Spleen (tissue), 11 donors: ENCODE measurements around the gene ADAMTSL3. TPM values are rescaled to one million over a fixed set of nuclear protein-coding genes. Genes with fewer than 3 reads are reported as not detected.

Source experiments
- DNase-seq: peaks from one replicate; pipeline ENCODE4 v3.0.0-alpha.2; 2020
- H3K27ac ChIP-seq, 8 donors: fragments of 200-600 bp; sonication (generic) in 7 of 8; 1 replicate in 4 of 8; 2 replicates in 4 of 8; pipeline versions ENCODE4 v1.5.0 to v1.8.0; 2016 to 2021; ENCODE audit warnings: inconsistent platforms in 4 of 8, mild to moderate bottlenecking in 4 of 8, moderate library complexity in 1 of 8
- H3K27me3 ChIP-seq, 7 donors: fragments of 200-600 bp; sonication (generic) in 6 of 7; replicated peaks in 1 of 7; 1 replicate in 4 of 7; 2 replicates in 3 of 7; pipeline versions ENCODE4 v1.5.0 to v1.8.0; 2016 to 2021; ENCODE audit warnings: inconsistent platforms in 3 of 7, mild to moderate bottlenecking in 1 of 7
- H3K36me3 ChIP-seq, 6 donors: fragments of 200-600 bp; sonication (generic) in 5 of 6; 1 replicate in 4 of 6; 2 replicates in 2 of 6; pipeline versions ENCODE4 v1.5.0 to v1.8.0; 2016 to 2021; ENCODE audit warnings: inconsistent platforms in 2 of 6
- H3K4me1 ChIP-seq, 6 donors: fragments of 200-600 bp; sonication (generic) in 5 of 6; 1 replicate in 3 of 6; 2 replicates in 3 of 6; pipeline versions ENCODE4 v1.5.0 to v1.8.0; 2016 to 2021; ENCODE audit warnings: inconsistent platforms in 3 of 6
- H3K4me3 ChIP-seq, 8 donors: fragments of 200-600 bp; sonication (generic) in 7 of 8; 1 replicate in 4 of 8; 2 replicates in 4 of 8; pipeline versions ENCODE4 v1.5.0 to v1.8.0; 2016 to 2021; ENCODE audit warnings: inconsistent platforms in 4 of 8, mild to moderate bottlenecking in 4 of 8, moderate library complexity in 2 of 8
- H3K9me3 ChIP-seq, 8 donors: fragments of 200-600 bp; sonication (generic) in 7 of 8; 1 replicate in 4 of 8; 2 replicates in 4 of 8; pipeline versions ENCODE4 v1.5.0 to v1.8.0; 2016 to 2021; ENCODE audit warnings: inconsistent platforms in 4 of 8
- POLR2A ChIP-seq, 3 donors: fragments of 450-650 bp; IDR thresholded peaks; one replicate each; pipeline ENCODE4 v1.5.1; 2017; ENCODE audit warnings: antibody characterized with exemption in 3 of 3, mild to moderate bottlenecking in 1 of 3
- POLR2AphosphoS5 ChIP-seq, 3 donors: sonication (generic); formaldehyde crosslinking; IDR thresholded peaks; one replicate each; pipeline ENCODE4 v1.5.1; 2017; ENCODE audit warnings: antibody characterized with exemption in 3 of 3
- WGBS, 5 donors: extraction: QIAGEN DNeasy Blood & Tissue Kit in 3 of 5; methylation state at CpG; one replicate each; pipeline versions ENCODE4 v1.1.5 to v1.1.7; 2013 to 2018; 5-methylcytosine and 5-hydroxymethylcytosine counted together
- intact Hi-C: fragments of 100-400 bp; cut with DNase I; formaldehyde crosslinking; loops from one replicate; pipeline ENCODE4 v1.15.0; 2023; ENCODE audit warnings: low total_unique reads
- polyA plus RNA-seq, 3 donors: library from polyadenylated mRNA; stranded (reverse); fragments of 200-250 nt; gene quantifications; one replicate each; pipeline ENCODE4 v1.2.1, GENCODE V29; 2013
- total RNA-seq, 7 donors: library from RNA; depleted of rRNA in 3 of 7; stranded (reverse); fragments of >200 nt in 3 of 7; fragmentation: NEBNext Ultra II Directional in 4 of 7; extraction: Animal tissue kit (Norgen Biotek cat#: 25700) in 4 of 7; gene quantifications; one replicate each; pipeline versions ENCODE4 v1.1.0 to v1.2.1, GENCODE V29; 2016 to 2021
- TF ChIP-seq, protein P1 (sequence below), 11 experiments: fragments of 200-600 bp in 7 of 11; fragments of 450-650 bp in 4 of 11; sonication (generic) in 4 of 11; IDR thresholded peaks in 8 of 11; conservative IDR thresholded peaks in 3 of 11; 1 replicate in 7 of 11; 2 replicates in 4 of 11; pipeline versions ENCODE4 v1.4.0 to v1.8.0; 2016 to 2021; ENCODE audit warnings: antibody characterized with exemption in 11 of 11, inconsistent platforms in 4 of 11, mild to moderate bottlenecking in 1 of 11
- donor health status: healthy with polysubstance abuse.
- donor health status: DM: no; HTN: no; CAD: no; lungs with moderate emphysema.
- donor health status: DM: no; HTN: no; CAD: no.
- donor health status: Bipolar disorder and iron deficiency.
- donor health status: healthy.
- donor health status: DM: no; HTN: no; CAD: no.
- donor health status: DM: yes; HTN: yes; CAD: no.

Gene ADAMTSL3
- total and polyA plus RNA-seq, 10 donors, result 0.09 to 5.7 (median 2.9) TPM

DNA sequence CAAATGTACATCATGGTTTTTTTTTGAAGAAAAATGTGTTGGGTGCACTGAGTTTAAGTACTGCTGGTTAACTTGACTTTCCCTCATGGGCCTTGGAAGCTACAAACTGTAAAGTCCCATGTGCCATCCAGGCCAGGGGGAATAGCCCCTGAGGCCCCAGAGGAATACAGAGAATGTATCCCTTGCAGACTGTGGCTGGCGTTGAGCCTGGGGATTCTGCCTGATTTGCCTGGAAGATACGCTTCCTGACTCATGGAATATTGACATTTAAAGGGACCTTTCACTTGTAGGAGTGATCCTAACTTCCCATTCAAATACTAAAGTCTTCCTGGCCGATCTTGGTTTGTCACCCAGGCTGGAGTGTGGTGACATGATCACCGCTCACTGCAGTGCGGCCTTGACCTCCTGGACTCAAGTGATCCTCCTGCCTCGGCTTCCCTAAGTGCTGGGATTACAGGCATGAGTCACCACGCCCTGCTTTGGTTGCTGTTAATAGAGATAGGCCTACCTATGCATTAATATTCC is 42.0 kb downstream of the ADAMTSL3 start:
- peak overlapping the region in 1 of 8 donors; percentile 24 for H3K27ac ChIP-seq
- no peak overlapping the region for H3K4me3 ChIP-seq
- no peaks in the 10 kb centered on the region for H3K36me3 ChIP-seq
- intact Hi-C loops, result no loop called here
- DNase-seq, result no peak
- WGBS, 5 donors, result 70 to 86% (median 80%) methylated on average over 7 of the region's 7 CpGs
- H3K9me3 ChIP-seq, result no peaks in the 10 kb centered on the region
- TF ChIP-seq, protein P1, sequence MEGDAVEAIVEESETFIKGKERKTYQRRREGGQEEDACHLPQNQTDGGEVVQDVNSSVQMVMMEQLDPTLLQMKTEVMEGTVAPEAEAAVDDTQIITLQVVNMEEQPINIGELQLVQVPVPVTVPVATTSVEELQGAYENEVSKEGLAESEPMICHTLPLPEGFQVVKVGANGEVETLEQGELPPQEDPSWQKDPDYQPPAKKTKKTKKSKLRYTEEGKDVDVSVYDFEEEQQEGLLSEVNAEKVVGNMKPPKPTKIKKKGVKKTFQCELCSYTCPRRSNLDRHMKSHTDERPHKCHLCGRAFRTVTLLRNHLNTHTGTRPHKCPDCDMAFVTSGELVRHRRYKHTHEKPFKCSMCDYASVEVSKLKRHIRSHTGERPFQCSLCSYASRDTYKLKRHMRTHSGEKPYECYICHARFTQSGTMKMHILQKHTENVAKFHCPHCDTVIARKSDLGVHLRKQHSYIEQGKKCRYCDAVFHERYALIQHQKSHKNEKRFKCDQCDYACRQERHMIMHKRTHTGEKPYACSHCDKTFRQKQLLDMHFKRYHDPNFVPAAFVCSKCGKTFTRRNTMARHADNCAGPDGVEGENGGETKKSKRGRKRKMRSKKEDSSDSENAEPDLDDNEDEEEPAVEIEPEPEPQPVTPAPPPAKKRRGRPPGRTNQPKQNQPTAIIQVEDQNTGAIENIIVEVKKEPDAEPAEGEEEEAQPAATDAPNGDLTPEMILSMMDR (IDR thresholded peaks at IDR 0.05 in 8 of 11, conservative IDR thresholded peaks at IDR 0.05 in 3 of 11), result no peak
- TF ChIP-seq POLR2AphosphoS5 (IDR thresholded peaks at IDR 0.05), result no peak
- TF ChIP-seq POLR2A (IDR thresholded peaks at IDR 0.05), result no peak
- H3K27me3 ChIP-seq, result peaks cover 0 to 16% (median 0%) of the 10 kb centered on the region in 7 donors
- no peaks in the 10 kb centered on the region for H3K4me1 ChIP-seq

DNA sequence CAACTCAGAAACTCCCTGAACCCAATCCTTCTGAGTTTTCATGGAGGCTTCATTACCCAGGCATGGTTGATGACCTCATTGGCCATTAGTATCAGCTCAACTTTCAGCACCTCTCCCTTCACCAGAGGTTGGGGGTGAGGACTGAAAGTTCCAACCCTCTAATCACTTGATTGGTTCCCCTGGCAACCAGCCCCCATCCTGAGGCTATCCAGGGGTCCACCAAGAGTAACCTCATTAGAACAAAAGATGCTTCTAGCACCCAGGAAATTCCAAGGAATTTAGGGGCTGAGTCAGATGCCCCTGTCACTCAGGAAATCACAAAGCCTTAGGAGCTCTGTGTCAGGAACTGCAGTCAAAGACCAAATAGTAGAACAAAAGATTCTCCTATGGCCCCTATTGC is 43.8 kb downstream of the ADAMTSL3 start:
- TF ChIP-seq POLR2AphosphoS5 (IDR thresholded peaks at IDR 0.05) (no peak), POLR2A (IDR thresholded peaks at IDR 0.05) (no peak)
- TF ChIP-seq, protein P1 (IDR thresholded peaks at IDR 0.05 in 8 of 11, conservative IDR thresholded peaks at IDR 0.05 in 3 of 11), result no peak
- Histone ChIP-seq H3K9me3 (peaks cover 0 to 6% (median 0%) of the 10 kb centered on the region in 8 donors), H3K27ac (no peak overlapping the region), H3K36me3 (no peaks in the 10 kb centered on the region), H3K4me3 (no peak overlapping the region), H3K4me1 (no peaks in the 10 kb centered on the region), H3K27me3 (peaks cover 0 to 9% (median 0%) of the 10 kb centered on the region in 7 donors)
- intact Hi-C loops, result no loop called here
- DNase-seq, result no peak

DNA sequence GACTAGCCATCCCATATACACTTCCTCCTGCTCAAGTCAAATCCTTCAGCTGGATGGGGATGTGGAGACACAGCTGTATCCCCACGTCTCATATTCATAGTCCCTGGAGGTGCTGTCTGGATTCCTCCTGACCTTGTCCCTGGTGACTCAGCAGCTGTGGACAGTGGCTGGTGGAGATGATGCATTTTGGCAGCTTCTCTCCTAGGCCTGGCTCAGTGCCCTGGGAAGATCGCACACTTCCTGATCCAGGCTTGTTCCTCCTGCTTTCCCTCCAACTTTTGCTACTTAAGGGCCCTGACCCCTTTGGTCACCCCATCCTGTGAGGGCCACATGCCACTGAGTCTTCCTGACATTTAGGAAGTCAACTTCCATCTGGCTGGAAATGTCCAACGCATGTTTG is 44.4 kb downstream of the ADAMTSL3 start:
- Histone ChIP-seq H3K27me3 (peaks cover 0 to 9% (median 0%) of the 10 kb centered on the region in 7 donors), H3K9me3 (peaks cover 0 to 7% (median 0%) of the 10 kb centered on the region in 8 donors), H3K4me1 (no peaks in the 10 kb centered on the region), H3K4me3 (no peak overlapping the region), H3K36me3 (no peaks in the 10 kb centered on the region), H3K27ac (no peak overlapping the region)
- intact Hi-C loops, result no loop called here
- DNase-seq, result no peak
- TF ChIP-seq, protein P1 (IDR thresholded peaks at IDR 0.05 in 8 of 11, conservative IDR thresholded peaks at IDR 0.05 in 3 of 11), result no peak
- TF ChIP-seq POLR2AphosphoS5 (IDR thresholded peaks at IDR 0.05) (no peak), POLR2A (IDR thresholded peaks at IDR 0.05) (no peak)
- WGBS, 5 donors, result 58 to 67% (median 63%) methylated on average over 3 of the region's 3 CpGs

DNA sequence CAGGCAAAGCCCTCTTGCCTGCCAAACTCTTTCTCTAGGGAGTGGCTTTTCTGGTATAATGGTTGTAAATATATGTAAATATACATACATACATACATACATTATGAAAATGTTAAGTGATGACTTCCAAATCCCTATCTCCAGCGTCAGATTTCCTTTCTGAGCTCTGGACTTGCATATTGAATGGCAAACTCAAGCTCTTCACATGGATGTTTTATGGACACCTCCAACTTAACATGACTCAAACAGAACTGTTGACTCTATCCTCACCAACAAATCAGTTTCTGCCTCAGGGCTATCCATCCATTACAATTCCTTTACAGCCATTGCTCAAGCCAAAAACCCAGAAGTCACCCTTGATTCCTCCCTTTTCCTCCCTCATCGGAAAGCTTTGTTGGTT is 45.1 kb downstream of the ADAMTSL3 start:
- Histone ChIP-seq H3K4me3 (no peak overlapping the region), H3K4me1 (no peaks in the 10 kb centered on the region), H3K9me3 (peaks cover 0 to 7% (median 0%) of the 10 kb centered on the region in 8 donors), H3K27ac (no peak overlapping the region), H3K36me3 (no peaks in the 10 kb centered on the region), H3K27me3 (peaks cover 0 to 6% (median 0%) of the 10 kb centered on the region in 7 donors)
- TF ChIP-seq, protein P1 (IDR thresholded peaks at IDR 0.05 in 8 of 11, conservative IDR thresholded peaks at IDR 0.05 in 3 of 11), result no peak
- TF ChIP-seq POLR2A (IDR thresholded peaks at IDR 0.05) (no peak), POLR2AphosphoS5 (IDR thresholded peaks at IDR 0.05) (no peak)
- DNase-seq, result no peak
- intact Hi-C loops, result no loop called here
- WGBS, 5 donors, result 20 to 82% (median 33%) methylated on average over 2 of the region's 2 CpGs
